ENCODE data around the gene STS.

DNA sequence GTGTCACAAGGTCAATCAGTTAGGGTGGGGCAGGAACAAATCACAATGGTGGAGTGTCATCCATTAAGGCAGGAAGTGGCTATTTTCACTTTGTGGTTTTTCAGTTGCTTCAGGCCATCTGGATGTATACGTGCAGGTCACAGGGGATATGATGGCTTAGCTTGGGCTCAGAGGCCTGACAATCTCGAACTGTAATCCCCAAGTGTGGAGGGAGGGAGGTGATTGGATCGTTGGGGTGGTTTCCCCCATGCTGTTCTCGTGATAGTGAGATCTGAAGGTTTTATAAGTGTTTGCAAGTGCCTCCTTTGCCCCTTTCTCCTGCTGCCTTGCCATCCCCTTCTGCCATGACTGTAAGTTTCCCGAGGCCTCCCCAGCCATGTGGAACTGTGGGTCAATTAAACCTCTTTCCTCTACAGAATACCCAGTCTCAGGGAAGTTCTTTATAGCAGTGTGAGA lies 36.7 kb upstream of the STS start:
- TF ChIP-seq, protein P1, sequence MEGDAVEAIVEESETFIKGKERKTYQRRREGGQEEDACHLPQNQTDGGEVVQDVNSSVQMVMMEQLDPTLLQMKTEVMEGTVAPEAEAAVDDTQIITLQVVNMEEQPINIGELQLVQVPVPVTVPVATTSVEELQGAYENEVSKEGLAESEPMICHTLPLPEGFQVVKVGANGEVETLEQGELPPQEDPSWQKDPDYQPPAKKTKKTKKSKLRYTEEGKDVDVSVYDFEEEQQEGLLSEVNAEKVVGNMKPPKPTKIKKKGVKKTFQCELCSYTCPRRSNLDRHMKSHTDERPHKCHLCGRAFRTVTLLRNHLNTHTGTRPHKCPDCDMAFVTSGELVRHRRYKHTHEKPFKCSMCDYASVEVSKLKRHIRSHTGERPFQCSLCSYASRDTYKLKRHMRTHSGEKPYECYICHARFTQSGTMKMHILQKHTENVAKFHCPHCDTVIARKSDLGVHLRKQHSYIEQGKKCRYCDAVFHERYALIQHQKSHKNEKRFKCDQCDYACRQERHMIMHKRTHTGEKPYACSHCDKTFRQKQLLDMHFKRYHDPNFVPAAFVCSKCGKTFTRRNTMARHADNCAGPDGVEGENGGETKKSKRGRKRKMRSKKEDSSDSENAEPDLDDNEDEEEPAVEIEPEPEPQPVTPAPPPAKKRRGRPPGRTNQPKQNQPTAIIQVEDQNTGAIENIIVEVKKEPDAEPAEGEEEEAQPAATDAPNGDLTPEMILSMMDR (conservative IDR thresholded peaks at IDR 0.05; ENCODE audit: low read depth, low read length): no peak
- no peak for TF ChIP-seq EZH2 (IDR thresholded peaks at IDR 0.05; ENCODE audit: low read length, unreplicated experiment)
- TF ChIP-seq EZH2phosphoT487 (IDR thresholded peaks at IDR 0.05; ENCODE audit: borderline replicate concordance, low read length): no peak
